ENCODE measurements around the gene MATN4. TPM values are rescaled to one million over a fixed set of nuclear protein-coding genes. Genes with fewer than 3 reads are reported as not detected.
A peak's percentile ranks its signal among the peaks of the same experiment; 100 is the strongest.

MATN4 gene
- total and polyA plus RNA-seq, 2 of the 13 experiments (the other 11 are each of a cell fraction or from before 2014, with no cell fraction given): not detected

DNA sequence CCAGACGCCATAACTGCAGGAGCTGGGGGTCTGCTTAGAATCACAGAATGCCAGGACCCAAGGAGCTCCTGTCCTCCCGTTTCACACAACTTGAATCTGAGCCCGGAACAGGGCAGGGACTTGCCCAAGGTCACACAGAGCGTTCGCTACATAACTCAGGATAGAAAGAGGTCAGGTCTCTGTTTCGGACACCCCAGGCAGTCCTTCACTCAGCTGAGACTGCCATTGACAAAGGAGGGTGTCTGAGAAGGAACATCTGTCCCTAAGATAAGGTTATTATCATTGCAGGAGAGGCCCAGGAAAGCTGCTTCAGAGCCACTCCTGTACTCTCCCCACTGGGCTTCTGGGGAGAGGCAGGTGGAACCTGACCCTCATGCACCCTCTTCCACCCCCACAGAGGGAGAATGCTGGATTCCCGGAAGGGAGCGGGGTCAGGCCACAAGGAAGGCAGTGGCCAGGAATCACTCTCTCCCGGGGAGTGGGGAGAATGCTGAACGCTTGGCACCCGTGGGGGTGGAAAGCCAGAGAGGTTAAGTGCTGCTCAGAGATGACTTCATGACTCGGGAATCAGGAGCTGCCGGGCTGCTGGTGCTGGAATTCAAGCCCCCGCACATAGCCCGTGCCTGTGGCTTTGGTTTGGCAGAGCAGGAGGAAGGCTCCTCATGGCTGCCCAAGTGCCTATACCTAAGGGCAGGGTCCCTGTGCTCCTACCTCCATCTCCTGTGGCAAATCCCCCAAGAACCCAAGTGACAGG is 29.4 kb upstream of the MATN4 start (continued):
- TF ChIP-seq, protein P1, sequence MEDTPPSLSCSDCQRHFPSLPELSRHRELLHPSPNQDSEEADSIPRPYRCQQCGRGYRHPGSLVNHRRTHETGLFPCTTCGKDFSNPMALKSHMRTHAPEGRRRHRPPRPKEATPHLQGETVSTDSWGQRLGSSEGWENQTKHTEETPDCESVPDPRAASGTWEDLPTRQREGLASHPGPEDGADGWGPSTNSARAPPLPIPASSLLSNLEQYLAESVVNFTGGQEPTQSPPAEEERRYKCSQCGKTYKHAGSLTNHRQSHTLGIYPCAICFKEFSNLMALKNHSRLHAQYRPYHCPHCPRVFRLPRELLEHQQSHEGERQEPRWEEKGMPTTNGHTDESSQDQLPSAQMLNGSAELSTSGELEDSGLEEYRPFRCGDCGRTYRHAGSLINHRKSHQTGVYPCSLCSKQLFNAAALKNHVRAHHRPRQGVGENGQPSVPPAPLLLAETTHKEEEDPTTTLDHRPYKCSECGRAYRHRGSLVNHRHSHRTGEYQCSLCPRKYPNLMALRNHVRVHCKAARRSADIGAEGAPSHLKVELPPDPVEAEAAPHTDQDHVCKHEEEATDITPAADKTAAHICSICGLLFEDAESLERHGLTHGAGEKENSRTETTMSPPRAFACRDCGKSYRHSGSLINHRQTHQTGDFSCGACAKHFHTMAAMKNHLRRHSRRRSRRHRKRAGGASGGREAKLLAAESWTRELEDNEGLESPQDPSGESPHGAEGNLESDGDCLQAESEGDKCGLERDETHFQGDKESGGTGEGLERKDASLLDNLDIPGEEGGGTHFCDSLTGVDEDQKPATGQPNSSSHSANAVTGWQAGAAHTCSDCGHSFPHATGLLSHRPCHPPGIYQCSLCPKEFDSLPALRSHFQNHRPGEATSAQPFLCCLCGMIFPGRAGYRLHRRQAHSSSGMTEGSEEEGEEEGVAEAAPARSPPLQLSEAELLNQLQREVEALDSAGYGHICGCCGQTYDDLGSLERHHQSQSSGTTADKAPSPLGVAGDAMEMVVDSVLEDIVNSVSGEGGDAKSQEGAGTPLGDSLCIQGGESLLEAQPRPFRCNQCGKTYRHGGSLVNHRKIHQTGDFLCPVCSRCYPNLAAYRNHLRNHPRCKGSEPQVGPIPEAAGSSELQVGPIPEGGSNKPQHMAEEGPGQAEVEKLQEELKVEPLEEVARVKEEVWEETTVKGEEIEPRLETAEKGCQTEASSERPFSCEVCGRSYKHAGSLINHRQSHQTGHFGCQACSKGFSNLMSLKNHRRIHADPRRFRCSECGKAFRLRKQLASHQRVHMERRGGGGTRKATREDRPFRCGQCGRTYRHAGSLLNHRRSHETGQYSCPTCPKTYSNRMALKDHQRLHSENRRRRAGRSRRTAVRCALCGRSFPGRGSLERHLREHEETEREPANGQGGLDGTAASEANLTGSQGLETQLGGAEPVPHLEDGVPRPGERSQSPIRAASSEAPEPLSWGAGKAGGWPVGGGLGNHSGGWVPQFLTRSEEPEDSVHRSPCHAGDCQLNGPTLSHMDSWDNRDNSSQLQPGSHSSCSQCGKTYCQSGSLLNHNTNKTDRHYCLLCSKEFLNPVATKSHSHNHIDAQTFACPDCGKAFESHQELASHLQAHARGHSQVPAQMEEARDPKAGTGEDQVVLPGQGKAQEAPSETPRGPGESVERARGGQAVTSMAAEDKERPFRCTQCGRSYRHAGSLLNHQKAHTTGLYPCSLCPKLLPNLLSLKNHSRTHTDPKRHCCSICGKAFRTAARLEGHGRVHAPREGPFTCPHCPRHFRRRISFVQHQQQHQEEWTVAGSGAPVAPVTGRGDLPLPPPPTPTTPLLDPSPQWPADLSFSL (CRISPR knock-in tag; IDR thresholded peaks at IDR 0.05): no peak
- TF ChIP-seq PTBP1 (IDR thresholded peaks at IDR 0.05; ENCODE audit: low read depth, low read length, poor library complexity, severe bottlenecking) (no peak), ZNF24 (IDR thresholded peaks at IDR 0.05) (no peak), TBX3 (IDR thresholded peaks at IDR 0.05; ENCODE audit: borderline replicate concordance) (no peak), HDAC1 (CRISPR knock-in tag; IDR thresholded peaks at IDR 0.05) (no peak; the same call in 1 of the 2 replicates), ASH2L (IDR thresholded peaks at IDR 0.05; ENCODE audit: insufficient read length, low read depth, low read length) (peak; percentile 60), NCOA2 (CRISPR knock-in tag; IDR thresholded peaks at IDR 0.05) (no peak), ZNF383 (CRISPR knock-in tag; IDR thresholded peaks at IDR 0.05; ENCODE audit: borderline replicate concordance) (no peak), JUN (CRISPR knock-in tag; IDR thresholded peaks at IDR 0.05) (no peak; the same call in 1 of the 2 replicates), NCOR1 (IDR thresholded peaks at IDR 0.05; ENCODE audit: borderline replicate concordance, low read length) (peak; percentile 37), ZKSCAN1 (IDR thresholded peaks at IDR 0.05; ENCODE audit: low read length) (no peak), MEIS1 (CRISPR knock-in tag; IDR thresholded peaks at IDR 0.05; ENCODE audit: borderline replicate concordance) (0 out of 2 replicates have a peak, but pooled peaks have one; percentile 20), CAMTA2 (CRISPR knock-in tag; IDR thresholded peaks at IDR 0.05; ENCODE audit: borderline replicate concordance) (0 out of 2 replicates have a peak, but pooled peaks have one; percentile 70), PHF5A (CRISPR knock-in tag; IDR thresholded peaks at IDR 0.05; ENCODE audit: low read depth, unreplicated experiment) (no peak), ZNF766 (CRISPR knock-in tag; IDR thresholded peaks at IDR 0.05; ENCODE audit: borderline replicate concordance) (no peak), SP4 (CRISPR knock-in tag; IDR thresholded peaks at IDR 0.05) (peak; percentile 49; the same call in 1 of the 2 replicates), RORA (CRISPR knock-in tag; IDR thresholded peaks at IDR 0.05) (no peak), ZNF333 (CRISPR knock-in tag; IDR thresholded peaks at IDR 0.05; ENCODE audit: borderline replicate concordance) (no peak; the same call in 1 of the 2 replicates), GZF1 (CRISPR knock-in tag; IDR thresholded peaks at IDR 0.05) (0 out of 2 replicates have a peak, but pooled peaks have one; percentile 35), ZNF34 (CRISPR knock-in tag; IDR thresholded peaks at IDR 0.05; ENCODE audit: borderline replicate concordance) (peak; percentile 46; the same call in 1 of the 2 replicates), MED8 (CRISPR knock-in tag; IDR thresholded peaks at IDR 0.05; ENCODE audit: insufficient replicate concordance) (no peak), ZNF792 (CRISPR knock-in tag; IDR thresholded peaks at IDR 0.05) (0 out of 2 replicates have a peak, but pooled peaks have one; percentile 13), ZNF598 (CRISPR knock-in tag; IDR thresholded peaks at IDR 0.05; ENCODE audit: borderline replicate concordance) (no peak; the same call in none of the 2 replicates)
